Neural cell (in vitro differentiated cells): ENCODE data around the gene ITPR2. TPM values are rescaled to one million over a fixed set of nuclear protein-coding genes. Genes with fewer than 3 reads are reported as not detected.

Experiments
- H2AFZ ChIP-seq: fragments of 200-600, 300-800 bp; sonication (generic), shearing (Covaris generic); 2 replicates; pipeline ENCODE4 v1.6.0; 2014; ENCODE audit warnings: low read depth, mild to moderate bottlenecking, antibody characterized with exemption, low read length, moderate library complexity
- H3F3A ChIP-seq: fragments of 200-600 bp; shearing (Covaris generic); 2 replicates; pipeline ENCODE4 v1.6.1; 2016; ENCODE audit warnings: mild to moderate bottlenecking, moderate library complexity, mixed read lengths, antibody characterized with exemption, low read length; ENCODE audit not compliant: insufficient read depth, poor library complexity, severe bottlenecking
- H3K27ac ChIP-seq: fragments of 200-600, 300-800 bp; sonication (generic), shearing (Covaris generic); 2 replicates; pipeline ENCODE4 v1.5.1; 2014; ENCODE audit warnings: mild to moderate bottlenecking, low read length, moderate library complexity
- H3K27me3 ChIP-seq: fragments of 300-800, 200-600 bp; sonication (generic), shearing (Covaris generic); 2 replicates; pipeline ENCODE4 v1.6.0; 2014; ENCODE audit warnings: mild to moderate bottlenecking, low read depth, low read length, moderate library complexity; ENCODE audit not compliant: insufficient read depth
- H3K36me3 ChIP-seq: fragments of 300-800, 200-600 bp; sonication (generic), shearing (Covaris generic); 2 replicates; pipeline ENCODE4 v1.5.1; 2014; ENCODE audit warnings: mild to moderate bottlenecking, antibody characterized with exemption, low read length, moderate library complexity; ENCODE audit not compliant: insufficient read depth
- H3K4me2 ChIP-seq: fragments of 300-800, 200-600 bp; sonication (generic), shearing (Covaris generic); 2 replicates; pipeline ENCODE4 v1.6.0; 2014; ENCODE audit warnings: mild to moderate bottlenecking, low read length
- H3K4me3 ChIP-seq: fragments of 300-800, 200-600 bp; sonication (generic), shearing (Covaris generic); 2 replicates; pipeline ENCODE4 v1.5.1; 2014; ENCODE audit warnings: mild to moderate bottlenecking, low read length, moderate library complexity
- H3K79me2 ChIP-seq: fragments of 200-600 bp; shearing (Covaris generic); replicated peaks from 2 replicates; pipeline ENCODE4 v1.6.0; 2014; ENCODE audit warnings: mild to moderate bottlenecking, low read length, moderate library complexity; ENCODE audit not compliant: insufficient read depth
- H3K9ac ChIP-seq: fragments of 300-800, 200-600 bp; sonication (generic), shearing (Covaris generic); 2 replicates; pipeline ENCODE4 v1.6.1; 2016; ENCODE audit warnings: mild to moderate bottlenecking, low read length, mixed read lengths
- H3K9me2 ChIP-seq: fragments of 200-600 bp; shearing (Covaris generic); 2 replicates; pipeline ENCODE4 v1.6.1; 2016; ENCODE audit warnings: mild to moderate bottlenecking, low read length, mixed read lengths; ENCODE audit not compliant: insufficient read depth
- H3K9me3 ChIP-seq: fragments of 200-600, 300-800 bp; sonication (generic), shearing (Covaris generic); 2 replicates; pipeline ENCODE4 v1.6.1; 2016; ENCODE audit warnings: mild to moderate bottlenecking, mixed run types, low read length, moderate library complexity, mixed read lengths
- H4K20me1 ChIP-seq: fragments of 200-600 bp; shearing (Covaris generic); 2 replicates; pipeline ENCODE4 v1.6.1; 2016; ENCODE audit warnings: mild to moderate bottlenecking, mixed run types; ENCODE audit not compliant: insufficient read depth
- CTCF ChIP-seq: fragments of 450-650 bp; IDR thresholded peaks from 2 replicates; pipeline ENCODE4 v1.5.1; 2014; ENCODE audit warnings: antibody characterized with exemption, mild to moderate bottlenecking, moderate library complexity; ENCODE audit not compliant: poor library complexity, severe bottlenecking
- EP300 ChIP-seq: fragments of 450-650 bp; conservative IDR thresholded peaks from 2 replicates; pipeline ENCODE4 v1.6.1; 2014; ENCODE audit warnings: antibody characterized with exemption, mild to moderate bottlenecking, moderate library complexity; ENCODE audit not compliant: poor library complexity, severe bottlenecking
- EZH2 ChIP-seq: fragments of 200-600, 300-800 bp; shearing (Covaris generic), sonication (generic); IDR thresholded peaks from 2 replicates; pipeline ENCODE4 v1.6.1; 2014; ENCODE audit warnings: antibody characterized with exemption, low read length, borderline replicate concordance, mild to moderate bottlenecking; ENCODE audit not compliant: insufficient read depth, poor library complexity, severe bottlenecking
- MXI1 ChIP-seq: fragments of 450-650 bp; conservative IDR thresholded peaks from 2 replicates; pipeline ENCODE4 v1.6.1; 2014; ENCODE audit warnings: antibody characterized with exemption, mild to moderate bottlenecking; ENCODE audit not compliant: poor library complexity, severe bottlenecking
- POLR2AphosphoS5 ChIP-seq: IDR thresholded peaks from 2 replicates; pipeline ENCODE4 v1.6.1; 2012
- RAD21 ChIP-seq: fragments of 450-650 bp; conservative IDR thresholded peaks from 2 replicates; pipeline ENCODE4 v1.6.1; 2014; ENCODE audit warnings: antibody characterized with exemption, mild to moderate bottlenecking, moderate library complexity
- REST ChIP-seq: IDR thresholded peaks from 2 replicates; pipeline ENCODE4 v1.6.1; 2012; ENCODE audit warnings: borderline replicate concordance
- SMC3 ChIP-seq: fragments of 450-650 bp; conservative IDR thresholded peaks from 2 replicates; pipeline ENCODE4 v1.6.1; 2014; ENCODE audit warnings: antibody characterized with exemption, mild to moderate bottlenecking, moderate library complexity; ENCODE audit not compliant: poor library complexity
- TAF1 ChIP-seq: IDR thresholded peaks from 2 replicates; pipeline ENCODE4 v1.6.1; 2012; ENCODE audit warnings: low read depth
- polyA plus RNA-seq: library from polyadenylated mRNA; depleted of rRNA; stranded (reverse); fragments of >200 nt; gene quantifications from 2 replicates; pipeline ENCODE4 v1.2.3, GENCODE V29; 2014

The ITPR2 gene
- polyA plus RNA-seq, 1 donor from 2014 or later: 2.0 TPM

- Histone ChIP-seq H3K79me2 (no peaks in the 10 kb centered on the region), H3F3A (no peaks in the 10 kb centered on the region), H3K27ac (no peak overlapping the region), H3K36me3 (no peaks in the 10 kb centered on the region), H2AFZ (no peak overlapping the region), H3K9me2 (no peaks in the 10 kb centered on the region), H3K27me3 (no peaks in the 10 kb centered on the region), H3K4me3 (no peak overlapping the region), H4K20me1 (no peaks in the 10 kb centered on the region), H3K9me3 (no peaks in the 10 kb centered on the region), H3K9ac (no peak overlapping the region), H3K4me2 (no peak overlapping the region)
- no peak for TF ChIP-seq RAD21
- no peak for TF ChIP-seq TAF1
- no peak for TF ChIP-seq MXI1
- TF ChIP-seq CTCF: no peak
- no peak for TF ChIP-seq EP300
- no peak for TF ChIP-seq POLR2AphosphoS5
- TF ChIP-seq EZH2: no peak
- no peak for TF ChIP-seq REST
- TF ChIP-seq SMC3: no peak
Observed at GRCh38 chr12:26399381-26399780, 433.6 kb downstream of the ITPR2 start.

- H3K9me2 ChIP-seq: no peaks in the 10 kb centered on the region
- no peak overlapping the region for H2AFZ ChIP-seq
- H3K27me3 ChIP-seq: no peaks in the 10 kb centered on the region
- H4K20me1 ChIP-seq: no peaks in the 10 kb centered on the region
- no peak overlapping the region for H3K9ac ChIP-seq
- no peak overlapping the region for H3K4me3 ChIP-seq
- H3F3A ChIP-seq: no peaks in the 10 kb centered on the region
- TF ChIP-seq REST (no peak), EP300 (no peak), CTCF (no peak), POLR2AphosphoS5 (no peak), MXI1 (no peak), RAD21 (no peak)
- no peak overlapping the region for H3K4me2 ChIP-seq
- H3K36me3 ChIP-seq: no peaks in the 10 kb centered on the region
- H3K9me3 ChIP-seq: no peaks in the 10 kb centered on the region
- H3K27ac ChIP-seq: no peak overlapping the region
- no peaks in the 10 kb centered on the region for H3K79me2 ChIP-seq
Observed at GRCh38 chr12:26396402-26396801, 436.6 kb downstream of the ITPR2 start.
